GOT3 (cell line): ENCODE results near the gene PHACTR3.

ENCODE experiments used
- DNase-seq: peaks from one replicate; lab custom pipeline; 2025; ENCODE audit warnings: mixed read lengths; lab: John Stamatoyannopoulos, UW

Gene PHACTR3

GRCh38 chr20:59752704-59753460 is 148.5 kb downstream of the PHACTR3 start:
- DNase-seq, result no peak

GRCh38 chr20:59753836-59754235 is 149.5 kb downstream of the PHACTR3 start:
- no peak for DNase-seq

- no peak for DNase-seq
These were observed 150.2 kb downstream of the PHACTR3 start for GRCh38 chr20:59754551-59754950.

GRCh38 chr20:59756241-59756640 is 151.9 kb downstream of the PHACTR3 start:
- DNase-seq, result no peak

GRCh38 chr20:59764037-59764436 is 159.7 kb downstream of the PHACTR3 start:
- DNase-seq, result no peak

- DNase-seq, result no peak
These were observed 161.3 kb downstream of the PHACTR3 start for GRCh38 chr20:59765599-59766177.

GRCh38 chr20:59767656-59768055 is 163.3 kb downstream of the PHACTR3 start:
- DNase-seq, result no peak

GRCh38 chr20:59770270-59770669 is 165.9 kb downstream of the PHACTR3 start:
- DNase-seq, result no peak

GRCh38 chr20:59770851-59771250 is 166.5 kb downstream of the PHACTR3 start:
- no peak for DNase-seq

GRCh38 chr20:59771506-59772372 is 167.4 kb downstream of the PHACTR3 start:
- DNase-seq, result no peak

GRCh38 chr20:59772373-59772705 is 168.0 kb downstream of the PHACTR3 start:
- DNase-seq, result no peak

GRCh38 chr20:59772931-59773913 is 168.9 kb downstream of the PHACTR3 start:
- no peak for DNase-seq

- DNase-seq, result no peak
These were observed 169.9 kb downstream of the PHACTR3 start for GRCh38 chr20:59774204-59774641.

GRCh38 chr20:59774921-59775686 is 170.8 kb downstream of the PHACTR3 start:
- DNase-seq, result no peak

- DNase-seq, result no peak
These were observed 171.3 kb downstream of the PHACTR3 start for GRCh38 chr20:59775687-59776055.

- DNase-seq, result no peak
These were observed 171.8 kb downstream of the PHACTR3 start for GRCh38 chr20:59776059-59776603.

- DNase-seq, result no peak
These were observed 172.4 kb downstream of the PHACTR3 start for GRCh38 chr20:59776626-59777330.

GRCh38 chr20:59777331-59777725 is 173.0 kb downstream of the PHACTR3 start:
- DNase-seq, result no peak

- DNase-seq, result no peak
These were observed 173.7 kb downstream of the PHACTR3 start for GRCh38 chr20:59777814-59778575.
